Neural progenitor cell (in vitro differentiated cells): Measurements from ENCODE around the gene TAF4. TPM values are rescaled to one million over a fixed set of nuclear protein-coding genes. Genes with fewer than 3 reads are reported as not detected.

Experiments used
- DNase-seq: peaks from one replicate; pipeline ENCODE4 v3.0.0-alpha.2; 2016; ENCODE audit warnings: low spot score
- H2AFZ ChIP-seq: fragments of 200-600 bp; sonication (generic); replicated peaks from 2 replicates; pipeline ENCODE4 v1.6.1; 2016; ENCODE audit warnings: antibody characterized with exemption
- H3F3A ChIP-seq: fragments of 200-600 bp; sonication (generic); 2 replicates; pipeline ENCODE4 v1.6.1; 2016; ENCODE audit warnings: antibody characterized with exemption, low read depth
- H3K27ac ChIP-seq: fragments of 200-600 bp; sonication (generic); 2 replicates; pipeline ENCODE4 v1.5.1; 2016; ENCODE audit warnings: mild to moderate bottlenecking
- H3K27me3 ChIP-seq: fragments of 200-600 bp; sonication (generic); 2 replicates; pipeline ENCODE4 v1.6.1; 2016; ENCODE audit warnings: mild to moderate bottlenecking, moderate library complexity
- H3K36me3 ChIP-seq: fragments of 200-600 bp; sonication (generic); 2 replicates; pipeline ENCODE4 v1.5.1; 2016
- H3K4me1 ChIP-seq: fragments of 200-600 bp; sonication (generic); 2 replicates; pipeline ENCODE4 v1.6.1; 2016; ENCODE audit warnings: mixed run types
- H3K4me2 ChIP-seq: fragments of 200-600 bp; sonication (generic); 2 replicates; pipeline ENCODE4 v1.6.1; 2016
- H3K4me3 ChIP-seq: fragments of 200-600 bp; sonication (generic); 2 replicates; pipeline ENCODE4 v1.5.1; 2016
- H3K79me2 ChIP-seq: fragments of 200-600 bp; sonication (generic); 2 replicates; pipeline ENCODE4 v1.6.1; 2016; ENCODE audit warnings: low read depth
- H3K9ac ChIP-seq: fragments of 200-600 bp; sonication (generic); 2 replicates; pipeline ENCODE4 v1.6.1; 2016
- H3K9me3 ChIP-seq: fragments of 200-600 bp; sonication (generic); 2 replicates; pipeline ENCODE4 v1.5.1; 2016; ENCODE audit warnings: low read depth
- H4K20me1 ChIP-seq: fragments of 200-600 bp; sonication (generic); 2 replicates; pipeline ENCODE4 v1.6.1; 2016; ENCODE audit warnings: low read depth
- H3K27ac Mint-ChIP-seq: 3 replicates; pipeline ENCODE4 v1.8.0; 2021; ENCODE audit warnings: mixed read lengths
- H3K27me3 Mint-ChIP-seq: 2 replicates; pipeline ENCODE4 v1.8.0; 2022; ENCODE audit warnings: low read depth, mild to moderate bottlenecking, inconsistent platforms, moderate library complexity, mixed read lengths; ENCODE audit not compliant: insufficient read depth
- H3K36me3 Mint-ChIP-seq: 3 replicates; pipeline ENCODE4 v1.8.0; 2021; ENCODE audit warnings: mixed read lengths
- H3K4me1 Mint-ChIP-seq: 3 replicates; pipeline ENCODE4 v1.8.0; 2021; ENCODE audit warnings: mixed read lengths
- H3K4me3 Mint-ChIP-seq: 3 replicates; pipeline ENCODE4 v1.8.0; 2021; ENCODE audit warnings: mild to moderate bottlenecking, moderate library complexity, mixed read lengths
- H3K9me3 Mint-ChIP-seq: 3 replicates; pipeline ENCODE4 v1.8.0; 2020; ENCODE audit warnings: mixed read lengths
- CTCF ChIP-seq: fragments of 200-600 bp; sonication (generic); IDR thresholded peaks from 2 replicates; pipeline ENCODE4 v1.5.1; 2017; ENCODE audit warnings: antibody characterized with exemption, mild to moderate bottlenecking
- EZH2 ChIP-seq: fragments of 200-600 bp; sonication (generic); IDR thresholded peaks from 2 replicates; pipeline ENCODE4 v1.6.1; 2017; ENCODE audit warnings: antibody characterized with exemption, mild to moderate bottlenecking, moderate library complexity
- EZH2phosphoT487 ChIP-seq: fragments of 200-600 bp; sonication (generic); IDR thresholded peaks from 2 replicates; pipeline ENCODE4 v1.6.1; 2017; ENCODE audit warnings: antibody characterized with exemption
- total RNA-seq: library from RNA; depleted of rRNA; stranded (reverse); fragments of >200 nt; gene quantifications from 2 replicates; pipeline ENCODE4 v1.2.3, GENCODE V29; 2015; ENCODE audit warnings: low replicate concordance

Gene TAF4
- total RNA-seq, 1 donor from 2014 or later = 9.9 TPM

GRCh38 chr20:62045529-62046285, 20.0 kb downstream of the TAF4 start:
- Mint-ChIP-seq H3K4me3 (no peak overlapping the region), H3K36me3 (peaks cover 16% of the 10 kb centered on the region), H3K27ac (no peak overlapping the region), H3K4me1 (peaks cover 9% of the 10 kb centered on the region), H3K9me3 (peaks cover 8% of the 10 kb centered on the region), H3K27me3 (peaks cover 7% of the 10 kb centered on the region)
- no peak for TF ChIP-seq EZH2phosphoT487
- Histone ChIP-seq H3K27me3 (no peaks in the 10 kb centered on the region), H4K20me1 (peaks cover 97% of the 10 kb centered on the region), H3K27ac (no peak overlapping the region), H3K36me3 (no peaks in the 10 kb centered on the region), H3K9me3 (no peaks in the 10 kb centered on the region), H3K4me1 (peaks cover 18% of the 10 kb centered on the region), H3K4me3 (no peak overlapping the region), H3K79me2 (peaks cover 99% of the 10 kb centered on the region), H3F3A (no peaks in the 10 kb centered on the region), H2AFZ (no peak overlapping the region), H3K4me2 (no peak overlapping the region), H3K9ac (peak overlapping the region; percentile 42)
- peak; percentile 24 for DNase-seq

GRCh38 chr20:62045118-62045517, 20.6 kb downstream of the TAF4 start:
- peaks cover 99% of the 10 kb centered on the region for H3K79me2 ChIP-seq
- H3K9me3 ChIP-seq = no peaks in the 10 kb centered on the region
- H3K36me3 ChIP-seq = no peaks in the 10 kb centered on the region
- no peak overlapping the region for H3K4me3 ChIP-seq
- H4K20me1 ChIP-seq = peaks cover 97% of the 10 kb centered on the region
- no peak overlapping the region for H3K27ac Mint-ChIP-seq
- H3K4me1 Mint-ChIP-seq = peaks cover 3% of the 10 kb centered on the region
- peak overlapping the region; percentile 42 for H3K9ac ChIP-seq
- no peaks in the 10 kb centered on the region for H3F3A ChIP-seq
- no peak overlapping the region for H3K27ac ChIP-seq
- H3K4me3 Mint-ChIP-seq = no peak overlapping the region
- H3K27me3 Mint-ChIP-seq = peaks cover 7% of the 10 kb centered on the region
- H3K4me1 ChIP-seq = peaks cover 18% of the 10 kb centered on the region
- no peaks in the 10 kb centered on the region for H3K27me3 ChIP-seq
- no peak for DNase-seq
- H3K9me3 Mint-ChIP-seq = peaks cover 14% of the 10 kb centered on the region
- H2AFZ ChIP-seq = no peak overlapping the region
- H3K36me3 Mint-ChIP-seq = peaks cover 20% of the 10 kb centered on the region
- no peak overlapping the region for H3K4me2 ChIP-seq
- TF ChIP-seq EZH2phosphoT487 = no peak
- no peak for TF ChIP-seq EZH2
- TF ChIP-seq CTCF = no peak

- no peak overlapping the region for H3K4me2 ChIP-seq
- no peak overlapping the region for H3K9ac ChIP-seq
- no peak overlapping the region for H2AFZ ChIP-seq
- Mint-ChIP-seq H3K27ac (no peak overlapping the region), H3K4me1 (peaks cover 3% of the 10 kb centered on the region), H3K4me3 (no peak overlapping the region), H3K9me3 (peaks cover 19% of the 10 kb centered on the region), H3K36me3 (peaks cover 25% of the 10 kb centered on the region), H3K27me3 (peaks cover 7% of the 10 kb centered on the region)
- H3K4me1 ChIP-seq = peaks cover 18% of the 10 kb centered on the region
- H3F3A ChIP-seq = no peaks in the 10 kb centered on the region
- peaks cover 99% of the 10 kb centered on the region for H3K79me2 ChIP-seq
- no peak overlapping the region for H3K4me3 ChIP-seq
- no peak for TF ChIP-seq CTCF
- no peak for TF ChIP-seq EZH2
- no peak for TF ChIP-seq EZH2phosphoT487
- no peaks in the 10 kb centered on the region for H3K9me3 ChIP-seq
- H3K27me3 ChIP-seq = no peaks in the 10 kb centered on the region
- peaks cover 97% of the 10 kb centered on the region for H4K20me1 ChIP-seq
- no peak overlapping the region for H3K27ac ChIP-seq
- no peaks in the 10 kb centered on the region for H3K36me3 ChIP-seq
- no peak for DNase-seq
Measured at GRCh38 chr20:62044631-62045030, 21.1 kb downstream of the TAF4 start.
